Retinal pigment epithelial cell (primary cell): ENCODE measurements around the gene AHRR.

Experiments
- DNase-seq: peaks from one replicate; pipeline ENCODE4 v3.0.0-alpha.2; 2010; ENCODE audit warnings: low read depth
- H3K4me3 ChIP-seq: 2 replicates; pipeline ENCODE4 v1.5.1; 2011; ENCODE audit warnings: mild to moderate bottlenecking, low read length, control low read depth, moderate library complexity
- CTCF ChIP-seq: conservative IDR thresholded peaks from 2 replicates; pipeline ENCODE4 v1.5.1; 2011; ENCODE audit warnings: low read depth, low read length, control low read depth, inconsistent platforms

The AHRR gene

GRCh38 chr5:457195-457961 lies 135.9 kb downstream of the AHRR start:
- no peak for TF ChIP-seq CTCF
- no peak overlapping the region for H3K4me3 ChIP-seq
- no peak for DNase-seq

DNA sequence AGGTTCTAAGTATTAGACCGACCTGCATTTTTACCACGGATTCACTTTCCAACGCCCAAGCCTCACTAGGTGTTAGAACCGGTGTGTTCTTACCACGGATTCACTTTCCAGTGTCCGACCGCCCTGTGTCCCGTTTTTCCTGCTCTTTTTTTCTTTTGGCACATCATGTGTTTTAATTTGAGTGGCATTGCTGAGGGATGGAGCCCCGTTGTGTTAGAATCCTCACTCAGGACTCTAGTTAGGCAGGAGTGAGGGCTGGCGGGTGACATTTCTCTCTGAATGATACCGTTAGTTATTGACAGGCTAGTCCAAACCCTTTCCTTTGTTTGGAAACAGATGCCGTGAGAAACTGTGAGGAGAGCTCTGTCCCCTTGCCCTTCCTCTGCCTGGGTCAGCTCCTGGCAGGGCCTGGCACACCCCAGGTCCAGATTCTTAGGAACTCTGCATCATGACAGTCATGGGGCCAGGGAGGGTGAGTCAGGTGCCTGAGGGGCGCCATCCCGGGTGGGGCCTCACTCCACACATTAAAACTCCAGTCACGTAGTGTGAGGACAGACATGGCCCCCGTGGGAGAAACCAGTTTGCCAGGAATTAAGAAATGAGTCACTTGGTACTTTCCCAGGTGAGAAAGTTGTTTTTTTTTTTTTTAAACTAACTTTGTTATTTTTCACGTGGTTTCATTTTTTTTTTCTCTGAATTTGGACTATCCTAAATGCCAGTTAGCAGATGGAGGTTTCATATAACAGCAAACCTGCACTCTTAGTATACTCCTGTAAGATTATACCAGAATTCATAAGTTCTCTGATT lies 137.2 kb downstream of the AHRR start:
- DNase-seq: peak; percentile 86
- H3K4me3 ChIP-seq: no peak overlapping the region
- TF ChIP-seq CTCF: no peak

DNA sequence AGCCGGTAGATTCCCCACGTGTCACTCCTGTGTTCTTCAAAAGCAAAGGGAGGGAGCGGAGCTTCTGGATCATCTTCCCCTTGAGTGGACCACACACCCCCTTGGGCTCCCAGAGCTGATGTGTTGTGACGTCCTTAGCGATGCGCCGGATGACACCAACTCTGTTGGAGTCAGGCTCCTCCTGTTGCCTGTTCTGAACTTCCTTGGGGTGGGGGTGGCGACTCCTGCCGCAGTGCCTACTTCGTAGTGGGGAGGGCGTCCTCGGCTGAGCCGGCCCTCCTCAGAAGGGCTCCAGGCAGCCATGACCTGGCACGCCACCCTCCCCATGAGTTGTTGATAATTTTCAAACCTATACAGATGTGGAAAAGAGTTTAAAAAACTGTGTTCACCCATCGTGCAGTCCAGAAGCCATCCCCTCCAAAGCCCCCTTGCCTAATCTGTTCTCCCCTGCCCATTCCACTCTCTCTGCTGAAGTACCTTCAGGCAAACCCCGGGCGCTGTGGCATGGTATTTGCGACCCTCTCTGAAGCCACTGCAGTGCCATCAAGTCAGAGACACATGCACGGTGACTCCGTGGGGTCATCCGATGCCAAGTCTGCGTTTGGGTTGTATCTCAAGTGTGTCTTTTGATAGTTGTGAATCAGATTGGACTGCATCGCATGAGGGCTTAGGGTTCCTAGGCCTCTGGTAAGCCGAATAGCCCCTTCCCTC lies 138.2 kb downstream of the AHRR start:
- no peak for TF ChIP-seq CTCF
- no peak for DNase-seq
- H3K4me3 ChIP-seq: no peak overlapping the region

GRCh38 chr5:460273-460625 lies 138.7 kb downstream of the AHRR start:
- no peak overlapping the region for H3K4me3 ChIP-seq
- no peak for DNase-seq
- TF ChIP-seq CTCF: no peak

DNA sequence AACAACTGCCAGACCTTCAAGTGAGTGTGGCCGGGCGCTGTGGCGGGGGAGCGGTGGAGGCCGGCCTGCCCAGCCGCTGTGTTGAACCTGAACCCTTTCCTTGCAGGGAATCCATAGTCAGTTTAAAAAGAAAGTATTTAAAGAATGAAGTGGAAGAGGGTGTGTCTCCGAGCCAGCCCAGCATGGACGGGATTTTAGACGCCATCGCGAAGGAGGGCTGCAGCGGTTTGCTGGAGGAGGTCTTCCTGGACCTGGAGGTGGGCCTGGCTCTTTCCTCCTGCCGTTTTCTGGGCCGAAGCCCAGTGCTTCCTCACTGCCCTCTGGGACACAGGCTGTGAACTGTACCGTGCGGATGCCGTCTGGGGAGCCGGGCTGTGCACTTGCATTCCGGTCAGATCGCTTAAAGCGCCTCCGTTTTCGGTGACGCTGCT lies 140.6 kb downstream of the AHRR start:
- no peak for DNase-seq
- H3K4me3 ChIP-seq: no peak overlapping the region
- no peak for TF ChIP-seq CTCF

DNA sequence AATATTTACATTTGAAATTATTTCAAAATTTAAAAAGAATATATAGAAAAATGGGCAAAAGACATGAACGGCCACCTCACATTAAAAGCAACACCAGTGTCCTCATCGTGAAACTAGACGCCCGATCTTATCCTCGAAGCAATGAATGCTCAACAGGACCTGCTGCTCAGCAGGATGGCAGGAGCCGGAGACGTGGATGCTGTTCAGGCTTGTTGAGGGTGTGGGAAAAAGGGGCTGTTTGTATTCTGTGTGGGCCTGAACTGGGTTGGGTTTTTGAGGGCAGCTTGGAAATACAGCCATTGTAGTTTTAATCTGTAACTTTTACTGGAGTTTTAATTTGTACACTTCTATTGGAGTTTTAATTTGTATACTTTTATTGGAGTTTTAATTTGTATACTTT lies 141.8 kb downstream of the AHRR start:
- H3K4me3 ChIP-seq: no peak overlapping the region
- TF ChIP-seq CTCF: no peak
- DNase-seq: no peak

DNA sequence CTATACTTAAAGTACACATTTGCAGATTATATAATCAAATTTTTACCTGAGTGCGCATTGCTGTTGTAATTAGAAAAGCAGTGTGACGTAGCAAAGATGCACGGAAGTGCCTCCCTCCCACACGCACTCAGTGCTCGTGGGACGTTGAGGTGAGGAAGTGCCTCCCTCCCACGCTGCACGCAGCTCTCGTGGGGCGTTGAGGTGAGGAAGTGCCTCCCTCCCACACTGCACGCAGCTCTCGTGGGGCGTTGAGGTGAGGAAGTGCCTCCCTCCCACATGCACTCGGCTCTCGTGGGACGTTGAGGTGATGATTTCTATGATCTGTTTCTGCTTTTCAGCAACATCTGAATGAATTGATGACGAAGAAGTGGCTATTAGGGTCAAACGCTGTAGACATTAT lies 142.4 kb downstream of the AHRR start:
- TF ChIP-seq CTCF: no peak
- H3K4me3 ChIP-seq: no peak overlapping the region
- DNase-seq: no peak
